Trophoblast cell (in vitro differentiated cells and primary cell): Measurements from ENCODE around the gene SKAP1.

Source experiments
- DNase-seq, 2 donors: peaks; one replicate each; pipeline ENCODE4 v3.0.0-alpha.2; 2016
- H2AFZ ChIP-seq: 2 replicates; pipeline ENCODE4 v1.6.1; 2013; ENCODE audit warnings: low read length, moderate library complexity, mild to moderate bottlenecking; ENCODE audit not compliant: insufficient read depth, poor library complexity
- H2AK5ac ChIP-seq: 2 replicates; pipeline ENCODE4 v1.6.1; 2013; ENCODE audit warnings: mild to moderate bottlenecking, low read length
- H2BK120ac ChIP-seq: 2 replicates; pipeline ENCODE4 v1.6.1; 2013; ENCODE audit warnings: low read length, mild to moderate bottlenecking, moderate library complexity; ENCODE audit not compliant: insufficient read depth, poor library complexity
- H2BK12ac ChIP-seq: 2 replicates; pipeline ENCODE4 v1.6.1; 2013; ENCODE audit warnings: mild to moderate bottlenecking, low read length, moderate library complexity
- H2BK5ac ChIP-seq: 2 replicates; pipeline ENCODE4 v1.6.1; 2013; ENCODE audit warnings: low read length, low read depth, moderate library complexity, mild to moderate bottlenecking; ENCODE audit not compliant: poor library complexity
- H3K14ac ChIP-seq: 2 replicates; pipeline ENCODE4 v1.6.1; 2013; ENCODE audit warnings: mild to moderate bottlenecking, low read length
- H3K18ac ChIP-seq: 2 replicates; pipeline ENCODE4 v1.6.1; 2013; ENCODE audit warnings: mild to moderate bottlenecking, low read length
- H3K23ac ChIP-seq: 2 replicates; pipeline ENCODE4 v1.6.1; 2013; ENCODE audit warnings: low read length
- H3K27ac ChIP-seq: 2 replicates; pipeline ENCODE4 v1.5.1; 2013; ENCODE audit warnings: low read depth, mild to moderate bottlenecking, inconsistent platforms, low read length, moderate library complexity
- H3K27me3 ChIP-seq: 2 replicates; pipeline ENCODE4 v1.6.1; 2013; ENCODE audit warnings: inconsistent platforms, mild to moderate bottlenecking, low read length, moderate library complexity; ENCODE audit not compliant: insufficient read depth
- H3K36me3 ChIP-seq, 2 experiments: 1 replicate in 1 of 2; 2 replicates in 1 of 2; pipeline ENCODE4 v1.6.1; 2013; ENCODE audit warnings: low read length in 2 of 2, mild to moderate bottlenecking in 2 of 2, moderate library complexity in 1 of 2; ENCODE audit not compliant: insufficient read depth in 2 of 2, control insufficient read depth in 1 of 2
- H3K4ac ChIP-seq: 2 replicates; pipeline ENCODE4 v1.6.1; 2013; ENCODE audit warnings: low read depth, mild to moderate bottlenecking, low read length, moderate library complexity
- H3K4me1 ChIP-seq, 2 experiments: 1 replicate in 1 of 2; 2 replicates in 1 of 2; pipeline ENCODE4 v1.6.1; 2013; ENCODE audit warnings: low read length in 2 of 2, mild to moderate bottlenecking in 2 of 2, moderate library complexity in 1 of 2; ENCODE audit not compliant: insufficient read depth in 2 of 2, control insufficient read depth in 1 of 2
- H3K4me2 ChIP-seq: 2 replicates; pipeline ENCODE4 v1.6.1; 2013; ENCODE audit warnings: inconsistent platforms, mild to moderate bottlenecking, low read length, moderate library complexity
- H3K4me3 ChIP-seq: 2 replicates; pipeline ENCODE4 v1.5.1; 2013; ENCODE audit warnings: mild to moderate bottlenecking, low read depth, low read length, inconsistent platforms
- H3K79me1 ChIP-seq: one replicate; pipeline ENCODE4 v1.6.1; 2013; ENCODE audit warnings: low read length
- H3K79me2 ChIP-seq: 2 replicates; pipeline ENCODE4 v1.6.1; 2013; ENCODE audit warnings: low read length, mild to moderate bottlenecking; ENCODE audit not compliant: control insufficient read depth, insufficient read depth, poor library complexity
- H3K9ac ChIP-seq: 2 replicates; pipeline ENCODE4 v1.6.1; 2013; ENCODE audit warnings: mild to moderate bottlenecking, low read length
- H3K9me3 ChIP-seq: 2 replicates; pipeline ENCODE4 v1.6.1; 2013; ENCODE audit warnings: low read depth, mild to moderate bottlenecking, control low read depth, inconsistent platforms, low read length; ENCODE audit not compliant: insufficient read depth
- H4K12ac ChIP-seq: 2 replicates; pipeline ENCODE4 v1.6.1; 2013; ENCODE audit warnings: low read depth, mild to moderate bottlenecking, low read length, moderate library complexity
- H4K8ac ChIP-seq: 2 replicates; pipeline ENCODE4 v1.6.1; 2013; ENCODE audit warnings: low read depth, mild to moderate bottlenecking, low read length, moderate library complexity
- H4K91ac ChIP-seq: one replicate; pipeline ENCODE4 v1.6.1; 2013; ENCODE audit warnings: low read depth, mild to moderate bottlenecking, low read length, moderate library complexity
- WGBS: extraction: QIAGEN DNeasy Blood & Tissue Kit; methylation state at CpG from one replicate; pipeline ENCODE4 v1.1.7; 2013; ENCODE audit warnings: missing lambda C conversion rate; ENCODE audit not compliant: insufficient read length, insufficient coverage; ENCODE audit errors: extremely low coverage; 5-methylcytosine and 5-hydroxymethylcytosine counted together

The SKAP1 gene

DNA sequence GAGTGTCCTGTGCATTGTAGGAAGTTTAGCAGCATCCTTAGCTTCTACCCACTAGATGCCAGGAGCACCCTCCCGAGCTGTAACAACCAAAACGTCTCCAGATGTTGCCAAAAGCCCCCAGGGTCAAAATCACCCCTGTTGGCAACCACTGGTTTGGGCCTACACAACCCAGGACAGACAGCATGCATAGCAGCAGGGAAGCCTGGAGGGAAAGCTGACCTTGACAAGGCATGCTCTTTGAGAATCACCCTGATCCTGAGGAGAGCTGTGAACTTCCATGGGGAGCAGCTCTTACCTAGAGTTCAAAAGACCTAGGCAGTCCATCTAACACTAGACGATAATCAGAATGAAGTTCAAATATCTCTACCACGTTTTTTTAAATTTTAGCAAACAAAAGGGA lies 9.2 kb downstream of the SKAP1 start:
- no CpG with 5 or more reads among the region's 4 CpGs for WGBS
- Histone ChIP-seq H2AFZ (no peak overlapping the region), H4K91ac (no peak overlapping the region), H4K12ac (no peak overlapping the region), H3K79me1 (no peaks in the 10 kb centered on the region), H3K9ac (no peak overlapping the region), H2BK120ac (no peak overlapping the region), H4K8ac (no peak overlapping the region), H3K36me3 (no peaks in the 10 kb centered on the region), H3K4me2 (no peak overlapping the region), H3K4me3 (no peak overlapping the region), H3K79me2 (no peaks in the 10 kb centered on the region), H3K27me3 (no peaks in the 10 kb centered on the region), H3K9me3 (peaks cover 2% of the 10 kb centered on the region), H3K18ac (no peak overlapping the region), H2BK12ac (no peak overlapping the region), H2BK5ac (no peak overlapping the region), H3K14ac (no peak overlapping the region), H3K4ac (no peak overlapping the region), H2AK5ac (no peak overlapping the region), H3K23ac (no peak overlapping the region), H3K27ac (no peak overlapping the region), H3K4me1 (no peaks in the 10 kb centered on the region)
- DNase-seq = no peak

GRCh38 chr17:48416971-48417370 lies 13.0 kb downstream of the SKAP1 start:
- no peak overlapping the region for H4K8ac ChIP-seq
- no CpG with 5 or more reads among the region's 3 CpGs for WGBS

GRCh38 chr17:48413613-48414405 lies 16.2 kb downstream of the SKAP1 start:
- no peak overlapping the region for H2BK120ac ChIP-seq
- no peak overlapping the region for H3K4ac ChIP-seq
- H3K4me2 ChIP-seq = no peak overlapping the region
- H2AFZ ChIP-seq = no peak overlapping the region
- no peaks in the 10 kb centered on the region for H3K4me1 ChIP-seq
- no peak overlapping the region for H3K23ac ChIP-seq
- no peaks in the 10 kb centered on the region for H3K79me2 ChIP-seq
- no peak overlapping the region for H4K91ac ChIP-seq
- H3K9me3 ChIP-seq = no peaks in the 10 kb centered on the region
- H4K8ac ChIP-seq = no peak overlapping the region
- H3K9ac ChIP-seq = no peak overlapping the region
- no peaks in the 10 kb centered on the region for H3K79me1 ChIP-seq
- H2AK5ac ChIP-seq = no peak overlapping the region
- no peak overlapping the region for H4K12ac ChIP-seq
- H3K36me3 ChIP-seq = no peaks in the 10 kb centered on the region
- no peaks in the 10 kb centered on the region for H3K27me3 ChIP-seq
- no peak for DNase-seq
- no peak overlapping the region for H2BK12ac ChIP-seq
- H3K27ac ChIP-seq = no peak overlapping the region
- H3K18ac ChIP-seq = no peak overlapping the region
- no peak overlapping the region for H3K14ac ChIP-seq
- no peak overlapping the region for H2BK5ac ChIP-seq
- H3K4me3 ChIP-seq = no peak overlapping the region
- no CpG with 5 or more reads among the region's 5 CpGs for WGBS

More at GRCh38 chr17:48416971-48417370, 13.0 kb downstream of the SKAP1 start:
- H2AK5ac ChIP-seq = no peak overlapping the region
- no peak overlapping the region for H3K4me3 ChIP-seq
- no peak overlapping the region for H3K9ac ChIP-seq
- no peaks in the 10 kb centered on the region for H3K27me3 ChIP-seq
- H4K12ac ChIP-seq = no peak overlapping the region
- no peak overlapping the region for H4K91ac ChIP-seq
- no peak for DNase-seq
- no peak overlapping the region for H3K14ac ChIP-seq
- H3K79me1 ChIP-seq = no peaks in the 10 kb centered on the region
- H2BK5ac ChIP-seq = no peak overlapping the region
- no peak overlapping the region for H3K4me2 ChIP-seq
- no peak overlapping the region for H3K27ac ChIP-seq
- H2AFZ ChIP-seq = no peak overlapping the region
- no peaks in the 10 kb centered on the region for H3K36me3 ChIP-seq
- no peaks in the 10 kb centered on the region for H3K79me2 ChIP-seq
- H3K9me3 ChIP-seq = peaks cover 2% of the 10 kb centered on the region
- no peak overlapping the region for H3K23ac ChIP-seq
- H2BK12ac ChIP-seq = no peak overlapping the region
- H2BK120ac ChIP-seq = no peak overlapping the region
- no peak overlapping the region for H3K18ac ChIP-seq
- no peak overlapping the region for H3K4ac ChIP-seq
- no peaks in the 10 kb centered on the region for H3K4me1 ChIP-seq

DNA sequence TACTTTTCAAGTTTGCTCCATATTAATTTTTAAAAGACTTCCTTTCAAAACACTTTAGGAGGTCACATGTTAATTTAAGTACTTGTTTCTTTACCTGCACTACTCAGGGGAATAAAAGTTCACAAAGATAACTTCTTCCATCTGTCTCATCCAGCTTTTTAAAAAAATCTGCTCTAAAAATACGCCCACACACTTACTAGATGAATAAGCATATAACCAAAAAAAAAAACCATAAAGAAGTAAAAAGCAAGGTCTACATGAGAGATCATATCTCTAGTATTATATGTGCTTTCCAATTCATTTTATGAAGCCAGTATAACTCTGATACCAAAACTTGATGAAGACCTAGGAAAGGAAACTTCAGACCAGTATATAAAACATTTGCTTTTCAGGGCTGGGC lies 17.2 kb downstream of the SKAP1 start:
- H3K14ac ChIP-seq = no peak overlapping the region
- WGBS = no CpG with 5 or more reads among the region's 1 CpG
- H3K9me3 ChIP-seq = no peaks in the 10 kb centered on the region
- H2BK12ac ChIP-seq = no peak overlapping the region
- no peak overlapping the region for H2BK120ac ChIP-seq
- no peak overlapping the region for H2BK5ac ChIP-seq
- H2AFZ ChIP-seq = no peak overlapping the region
- H3K18ac ChIP-seq = no peak overlapping the region
- no peaks in the 10 kb centered on the region for H3K79me1 ChIP-seq
- H3K4me1 ChIP-seq = no peaks in the 10 kb centered on the region
- no peak overlapping the region for H3K4me3 ChIP-seq
- H2AK5ac ChIP-seq = no peak overlapping the region
- no peaks in the 10 kb centered on the region for H3K36me3 ChIP-seq
- H3K4ac ChIP-seq = no peak overlapping the region
- no peak overlapping the region for H3K27ac ChIP-seq
- H3K9ac ChIP-seq = no peak overlapping the region
- H4K12ac ChIP-seq = no peak overlapping the region
- H3K4me2 ChIP-seq = no peak overlapping the region
- H3K27me3 ChIP-seq = no peaks in the 10 kb centered on the region
- no peak for DNase-seq
- no peak overlapping the region for H4K91ac ChIP-seq
- no peak overlapping the region for H4K8ac ChIP-seq
- H3K79me2 ChIP-seq = no peaks in the 10 kb centered on the region
- H3K23ac ChIP-seq = no peak overlapping the region
